ENCODE data around the gene TRIM2.

Gene TRIM2

GRCh38 chr4:153375303-153375702 lies 171.1 kb downstream of the TRIM2 start:
- no peak for DNase-seq (ENCODE audit: low read depth)

GRCh38 chr4:153383131-153383530 lies 178.9 kb downstream of the TRIM2 start:
- DNase-seq (ENCODE audit: low read depth) = no peak

- DNase-seq (ENCODE audit: low read depth) = no peak
Observed at GRCh38 chr4:153384160-153384559, 179.9 kb downstream of the TRIM2 start.

GRCh38 chr4:153385784-153386183 lies 181.5 kb downstream of the TRIM2 start:
- DNase-seq (ENCODE audit: low read depth) = no peak

GRCh38 chr4:153387981-153388380 lies 183.7 kb downstream of the TRIM2 start:
- no peak for DNase-seq (ENCODE audit: low read depth)

Data from GM04504 (cell line).